Measurements from ENCODE around the gene LACTB.

The LACTB gene

GRCh38 chr15:63181648-63182047 is 60.0 kb downstream of the LACTB start:
- no peak for DNase-seq

- DNase-seq, result peak; percentile 53
Observed at GRCh38 chr15:63185206-63185605, 63.5 kb downstream of the LACTB start.

GRCh38 chr15:63186065-63186464 is 64.4 kb downstream of the LACTB start:
- no peak for DNase-seq

- no peak for DNase-seq
Observed at GRCh38 chr15:63187589-63188226, 66.0 kb downstream of the LACTB start.

- no peak for DNase-seq
Observed at GRCh38 chr15:63188247-63188925, 66.7 kb downstream of the LACTB start.

GRCh38 chr15:63188926-63189871 is 67.5 kb downstream of the LACTB start, which contains the start of gene RAB8B:
Gene RAB8B, plus strand, starts transcription at chr15:63189606. Its CDS starts 19 bp downstream, at chr15:63189625.
- DNase-seq, result peak; percentile 98

GRCh38 chr15:63189941-63190768 is 68.5 kb downstream of the LACTB start:
- peak; percentile 51 for DNase-seq

- no peak for DNase-seq
Observed at GRCh38 chr15:63190769-63191649, 69.3 kb downstream of the LACTB start.

Data from hematopoietic multipotent progenitor cell treated with erythropoietin and hydrocortisone succinate and interleukin-3 and kit ligand, for 6 days (in vitro differentiated cells).